Stimulated activated CD4-positive, alpha-beta T cell treated with anti-CD3 and anti-CD28 coated beads, Interleukin-12 subunit alpha, Interleukin-12 subunit beta, amount 100 ng/mL, for 4 hours (primary cell): ENCODE measurements around the gene SFXN4.
"Not testable (repeated sequence)": the region's sequence is repeated elsewhere in the genome, so short reads cannot be mapped to it uniquely, and the experiment has no call there.

ENCODE experiments used
- DNase-seq: peaks from one replicate; pipeline ENCODE4 v3.0.0-alpha.2; 2020

Gene SFXN4

GRCh38 chr10:119189811-119190282 lies 24.3 kb upstream of the SFXN4 start:
- DNase-seq, result no peak

DNA sequence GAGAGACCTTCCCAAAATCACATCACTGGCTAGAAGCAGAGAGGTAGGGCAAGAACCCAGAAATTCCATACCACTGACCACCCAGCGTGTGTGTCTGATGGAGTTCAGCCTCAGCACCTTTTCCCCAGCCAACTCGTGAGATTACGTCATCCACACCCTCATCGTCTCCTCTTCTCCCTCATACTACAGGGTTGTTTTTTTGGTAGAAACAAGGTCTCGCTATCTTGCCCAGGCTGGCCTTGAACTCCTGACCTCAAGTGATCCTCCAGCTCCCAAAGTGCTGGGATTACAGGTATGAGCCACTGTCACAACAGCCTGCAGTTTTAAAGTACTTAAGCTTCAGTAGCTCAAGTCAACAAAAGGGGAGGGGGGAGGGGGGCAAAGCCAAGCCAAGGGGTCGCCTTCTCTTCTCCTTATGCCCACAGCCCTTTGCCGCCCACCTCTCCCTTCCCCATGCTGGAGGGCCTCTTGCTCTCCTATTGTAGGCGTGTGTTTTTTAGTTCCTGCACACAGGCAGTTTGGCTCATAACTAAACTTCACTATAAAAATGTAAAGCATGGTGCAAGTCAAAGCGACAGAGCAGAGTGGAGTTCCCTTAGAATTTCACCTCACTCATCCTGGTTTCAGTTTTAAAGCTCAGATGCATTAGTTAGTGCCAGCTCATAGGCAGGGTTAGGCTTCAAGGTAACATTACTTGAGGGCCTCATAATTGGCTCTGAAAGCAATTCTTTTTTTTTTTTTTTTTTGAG lies 18.3 kb upstream of the SFXN4 start:
- DNase-seq, result no peak

DNA sequence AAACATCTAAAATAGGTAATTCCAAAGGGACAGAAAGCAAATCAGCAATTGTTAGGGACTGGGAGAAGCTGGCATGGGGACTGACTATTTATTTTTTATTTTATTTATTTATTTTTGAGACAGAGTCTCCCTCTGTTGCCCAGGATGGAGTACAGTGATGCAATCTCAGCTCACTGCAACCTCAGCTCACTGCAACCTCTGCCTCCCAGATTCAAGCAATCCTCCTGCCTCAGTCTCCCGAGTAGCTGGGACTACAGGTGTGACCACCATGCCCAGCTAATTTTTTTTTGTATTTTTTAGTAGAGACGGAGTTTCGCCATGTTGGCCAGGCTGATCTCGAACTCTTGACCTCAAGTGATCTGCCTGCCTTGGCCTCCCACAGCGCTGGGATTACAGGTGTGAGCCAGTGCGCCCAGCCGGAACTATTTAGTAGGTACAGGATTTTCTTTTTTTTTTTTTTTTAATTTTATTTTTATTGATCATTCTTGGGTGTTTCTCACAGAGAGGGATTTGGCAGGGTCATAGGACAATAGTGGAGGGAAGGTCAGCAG lies 15.4 kb upstream of the SFXN4 start:
- not testable (repeated sequence) for DNase-seq

GRCh38 chr10:119178372-119179119 lies 13.0 kb upstream of the SFXN4 start, which contains the start of gene PRDX3:
Gene PRDX3 (minus strand): TSS chr10:119178812. CDS start chr10:119178790, 22 bp downstream.
- DNase-seq, result peak; percentile 94

- peak; percentile 22 for DNase-seq
Measured at GRCh38 chr10:119177708-119178371, 12.3 kb upstream of the SFXN4 start.

DNA sequence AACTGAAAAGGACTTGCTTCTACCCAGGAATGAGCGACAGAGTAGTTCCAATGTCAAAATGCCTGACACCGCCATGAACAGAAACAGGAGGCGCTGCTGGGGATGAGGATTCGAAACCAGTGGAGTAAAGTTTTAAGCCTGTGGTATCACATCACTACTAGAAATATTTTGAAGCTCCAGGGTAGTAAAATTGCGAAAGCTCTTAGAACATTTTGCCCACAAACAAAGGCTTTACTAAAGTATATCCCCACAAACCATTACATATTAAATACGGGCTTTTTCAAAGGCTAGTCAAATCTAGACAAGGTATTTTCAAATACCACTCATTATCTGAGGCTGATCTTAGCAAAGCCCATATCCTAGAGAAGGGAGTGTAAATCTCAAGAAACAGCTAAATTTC lies 10.7 kb upstream of the SFXN4 start:
- no peak for DNase-seq

- DNase-seq, result no peak
Measured at GRCh38 chr10:119174109-119174508, 8.6 kb upstream of the SFXN4 start.

GRCh38 chr10:119167041-119167440 lies 1.5 kb upstream of the SFXN4 start:
- DNase-seq, result no peak

- DNase-seq, result no peak
Measured at GRCh38 chr10:119166564-119166963, 1.1 kb upstream of the SFXN4 start.

DNA sequence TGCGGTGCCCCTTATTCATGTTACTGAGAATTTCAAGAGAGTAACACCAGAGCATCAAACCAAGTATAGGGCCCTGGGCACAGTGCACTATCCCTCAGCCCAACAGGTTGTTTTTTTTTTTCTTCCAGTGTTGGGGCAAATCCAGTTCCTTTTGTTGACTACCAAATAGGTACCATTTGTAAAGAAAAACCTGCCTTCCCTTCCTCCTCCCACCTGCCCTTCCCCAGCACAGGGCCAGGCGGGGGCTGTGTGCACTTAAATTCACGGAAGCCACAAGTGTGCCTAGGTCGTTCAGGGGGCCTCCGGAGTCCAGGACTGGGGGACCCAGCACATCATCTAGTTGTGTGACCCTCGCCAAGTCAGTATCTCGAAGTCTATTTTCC lies 595 bp upstream of the SFXN4 start:
- DNase-seq, result no peak

GRCh38 chr10:119162452-119163092 lies 2.9 kb downstream of the SFXN4 start:
- no peak for DNase-seq

- DNase-seq, result no peak
Measured at GRCh38 chr10:119161680-119162451, 3.6 kb downstream of the SFXN4 start.

DNA sequence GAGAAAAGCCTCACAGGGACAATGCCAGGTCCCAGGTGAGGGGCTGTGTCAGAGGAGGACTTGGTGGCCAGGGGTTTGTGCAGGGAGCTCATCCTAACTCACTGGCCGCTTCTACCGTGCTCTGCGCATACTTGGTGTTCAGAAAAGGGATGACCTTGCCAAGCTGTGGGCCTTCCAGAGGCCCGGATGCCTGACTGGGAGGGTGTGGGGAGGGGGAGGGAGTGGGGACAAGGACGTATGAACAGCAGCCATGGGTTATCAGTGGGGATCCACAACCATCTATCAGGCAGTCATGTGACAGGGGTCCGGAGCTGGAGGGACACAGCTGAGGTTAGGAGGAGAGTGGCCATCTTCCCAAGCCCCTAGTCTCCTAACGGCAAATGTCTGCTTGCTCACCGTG lies 6.2 kb downstream of the SFXN4 start:
- DNase-seq, result no peak

DNA sequence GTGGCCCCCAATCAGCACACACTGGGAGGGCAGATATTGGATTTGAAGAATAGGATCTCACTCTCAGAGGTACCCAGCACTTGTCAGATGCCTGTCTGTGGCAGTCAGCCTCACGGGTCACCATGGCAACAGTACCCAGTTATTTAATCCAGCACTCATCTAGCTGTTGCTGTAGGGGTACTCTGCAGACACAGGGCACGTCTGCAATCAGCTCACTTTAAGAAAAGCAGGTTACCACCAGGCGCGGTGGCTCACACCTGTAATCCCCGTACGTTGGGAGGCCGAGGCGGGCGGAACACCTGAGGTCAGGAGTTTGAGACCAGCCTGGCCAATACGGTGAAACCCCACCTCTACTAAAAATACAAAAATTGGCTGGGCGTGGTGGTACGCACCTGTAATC lies 11.9 kb downstream of the SFXN4 start:
- no peak for DNase-seq

DNA sequence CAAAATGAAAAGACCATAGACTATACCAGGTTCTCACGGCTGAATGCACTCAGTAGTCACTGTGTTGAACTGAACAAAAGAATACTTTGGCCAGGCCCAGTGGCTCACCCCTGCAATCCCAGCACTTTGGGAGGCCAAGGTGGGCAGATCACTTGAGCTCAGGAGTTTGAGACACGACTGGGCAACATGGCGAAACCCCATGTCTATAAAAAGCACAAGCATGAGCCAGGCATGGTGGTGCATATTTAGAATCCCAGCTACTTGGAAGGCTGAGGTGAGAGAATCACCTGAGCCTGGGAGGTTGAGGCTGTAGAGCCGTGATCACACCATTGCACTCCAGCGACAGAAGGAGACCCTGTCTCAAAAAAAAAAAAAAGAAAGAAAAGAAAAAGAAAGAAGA lies 12.5 kb downstream of the SFXN4 start:
- DNase-seq, result no peak

DNA sequence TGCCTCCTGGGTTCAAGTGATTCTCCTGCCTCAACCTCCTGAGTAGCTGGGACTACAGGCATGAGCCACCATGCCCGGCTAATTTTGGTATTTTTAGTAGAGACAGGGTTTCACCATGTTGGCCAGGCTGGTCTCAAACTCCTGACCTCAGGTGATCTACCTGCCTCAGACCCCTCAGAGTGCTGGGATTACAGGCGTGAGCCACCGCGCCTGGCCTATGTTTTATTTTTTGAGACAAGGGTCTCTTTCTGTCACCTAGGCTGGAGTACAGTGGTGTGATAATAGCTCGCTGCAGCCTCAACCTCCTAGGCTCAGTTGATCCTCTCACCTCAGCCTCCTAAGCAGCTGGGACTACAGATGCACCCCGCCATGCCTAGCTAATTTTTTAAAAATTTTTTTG lies 13.9 kb downstream of the SFXN4 start:
- not testable (repeated sequence) for DNase-seq

- DNase-seq, result no peak
Measured at GRCh38 chr10:119149729-119150128, 15.8 kb downstream of the SFXN4 start.

- no peak for DNase-seq
Measured at GRCh38 chr10:119149157-119149556, 16.4 kb downstream of the SFXN4 start.

DNA sequence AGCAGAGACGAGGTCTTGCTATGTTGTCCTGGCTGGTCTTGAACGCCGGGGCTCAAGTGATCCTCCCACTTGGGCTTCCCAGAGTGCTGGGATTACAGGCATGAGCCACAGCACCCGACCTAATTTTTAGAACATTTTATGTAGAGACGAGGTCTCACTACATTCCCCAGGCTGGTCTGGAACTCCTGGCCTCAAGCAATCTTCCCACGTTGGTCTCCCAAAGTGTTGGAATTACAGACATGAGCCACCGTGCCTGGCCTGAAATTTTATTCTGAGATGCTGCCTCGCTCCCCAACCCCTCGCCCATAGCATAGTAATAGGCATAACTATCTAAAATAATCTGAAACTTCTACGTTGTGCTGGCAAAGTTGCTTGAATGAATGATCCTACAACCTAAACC lies 21.9 kb downstream of the SFXN4 start:
- DNase-seq, result no peak

DNA sequence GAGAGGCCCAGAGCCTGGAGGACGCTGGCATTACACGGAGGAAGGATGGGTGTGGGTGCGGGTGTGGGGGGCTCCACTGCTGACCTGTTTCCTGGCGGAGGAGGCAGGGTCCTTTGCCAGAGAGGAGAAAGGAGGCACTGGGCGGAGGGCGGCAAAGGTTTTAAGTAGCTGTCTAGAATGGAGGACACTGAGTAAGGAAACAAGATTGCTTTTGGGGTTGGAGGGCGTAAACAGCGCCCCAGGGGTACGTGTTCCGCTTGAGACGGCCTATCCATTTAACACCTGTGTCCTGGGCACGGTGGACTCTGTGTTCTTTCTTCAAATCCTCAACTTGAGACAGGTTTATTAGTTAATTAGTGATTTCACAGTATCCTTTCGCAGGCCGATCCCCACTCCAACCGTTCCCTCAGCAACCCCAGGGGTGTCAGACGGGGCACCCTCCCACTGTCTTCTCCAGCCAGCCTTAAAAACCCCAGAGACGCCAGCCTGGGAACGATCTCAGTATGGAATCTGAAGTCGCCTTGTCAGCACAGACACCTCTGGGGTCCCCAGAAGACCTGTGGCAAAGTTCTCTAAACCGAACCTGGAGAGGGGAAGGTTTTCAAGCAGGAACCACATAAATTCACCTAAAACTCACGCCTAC lies 24.8 kb downstream of the SFXN4 start:
- no peak for DNase-seq

- DNase-seq, result peak; percentile 30
Measured at GRCh38 chr10:119139464-119140067, 25.9 kb downstream of the SFXN4 start.
